ENCODE measurements around the gene PARK7.
A peak's percentile ranks its signal among the peaks of the same experiment; 100 is the strongest.

Gene PARK7

GRCh38 chr1:7985851-7986612 is 24.5 kb downstream of the PARK7 start:
- no peak for DNase-seq

GRCh38 chr1:7987528-7987927 is 26.0 kb downstream of the PARK7 start:
- DNase-seq, result no peak

- DNase-seq, result no peak
Measured at GRCh38 chr1:7988576-7988975, 27.1 kb downstream of the PARK7 start.

- DNase-seq, result no peak
Measured at GRCh38 chr1:7989762-7990428, 28.4 kb downstream of the PARK7 start.

- DNase-seq, result no peak
Measured at GRCh38 chr1:7991504-7992440, 30.3 kb downstream of the PARK7 start.

GRCh38 chr1:7992885-7993284 is 31.4 kb downstream of the PARK7 start:
- no peak for DNase-seq

GRCh38 chr1:7993593-7994479 is 32.3 kb downstream of the PARK7 start:
- no peak for DNase-seq

- DNase-seq, result no peak
Measured at GRCh38 chr1:7994827-7995226, 33.3 kb downstream of the PARK7 start.

- DNase-seq, result no peak
Measured at GRCh38 chr1:7995437-7995836, 33.9 kb downstream of the PARK7 start.

GRCh38 chr1:8002329-8002910 is 40.9 kb downstream of the PARK7 start:
- no peak for DNase-seq

GRCh38 chr1:8002921-8003320 is 41.4 kb downstream of the PARK7 start:
- DNase-seq, result no peak

- no peak for DNase-seq
Measured at GRCh38 chr1:8003438-8004112, 42.1 kb downstream of the PARK7 start.

GRCh38 chr1:8004113-8004802 is 42.7 kb downstream of the PARK7 start:
- DNase-seq, result no peak

- DNase-seq, result peak; percentile 42
Measured at GRCh38 chr1:8004803-8005573, 43.5 kb downstream of the PARK7 start.

- DNase-seq, result peak; percentile 17
Measured at GRCh38 chr1:8006037-8006963, 44.8 kb downstream of the PARK7 start.

GRCh38 chr1:8009043-8010002 is 47.8 kb downstream of the PARK7 start:
- no peak for DNase-seq

- DNase-seq, result no peak
Measured at GRCh38 chr1:8010080-8010664, 48.7 kb downstream of the PARK7 start.

Measured in DMS 273 treated with DMSO at 0.1 percent for 48 hours (cell line).